DND-41 (cell line): ENCODE results near the gene STH.

ENCODE experiments used
- ATAC-seq: fragments of 200-7000 bp; cut with Tn5 transposase; 3 replicates; pipeline ENCODE4 v1.9.1; 2021; ENCODE audit warnings: low read depth; ENCODE audit not compliant: insufficient read depth
- DNase-seq: peaks from one replicate; pipeline ENCODE4 v3.0.0-alpha.2; 2020
- H2AFZ ChIP-seq: 2 replicates; pipeline ENCODE4 v1.6.0; 2012; ENCODE audit warnings: low read depth, low read length
- H3K27ac ChIP-seq: 2 replicates; pipeline ENCODE4 v1.5.1; 2012; ENCODE audit warnings: low read length, inconsistent platforms
- H3K27me3 ChIP-seq: fragments of 200-600 bp; sonication (generic); 2 replicates; pipeline ENCODE4 v1.6.0; 2012; ENCODE audit warnings: low read length, mild to moderate bottlenecking, inconsistent platforms; ENCODE audit not compliant: insufficient read depth, poor library complexity
- H3K36me3 ChIP-seq: 2 replicates; pipeline ENCODE4 v1.5.1; 2012; ENCODE audit warnings: low read length, inconsistent platforms; ENCODE audit not compliant: insufficient read depth
- H3K4me1 ChIP-seq: 2 replicates; pipeline ENCODE4 v1.5.1; 2012; ENCODE audit warnings: mild to moderate bottlenecking, low read length; ENCODE audit not compliant: insufficient read depth
- H3K4me2 ChIP-seq: 2 replicates; pipeline ENCODE4 v1.6.0; 2012; ENCODE audit warnings: mild to moderate bottlenecking, moderate library complexity, low read length, inconsistent platforms; ENCODE audit not compliant: insufficient read depth
- H3K4me3 ChIP-seq, 2 experiments: fragments of 200-600 bp in 1 of 2; shearing (Covaris generic) in 1 of 2; 2 replicates each; pipeline ENCODE4 v1.5.1; 2012 to 2016; ENCODE audit warnings: inconsistent platforms in 2 of 2, low read length in 2 of 2, mild to moderate bottlenecking in 2 of 2, low read depth in 1 of 2, moderate library complexity in 1 of 2
- H3K79me2 ChIP-seq: 2 replicates; pipeline ENCODE4 v1.6.0; 2012; ENCODE audit warnings: low read length, inconsistent platforms; ENCODE audit not compliant: insufficient read depth
- H3K9ac ChIP-seq: 2 replicates; pipeline ENCODE4 v1.6.0; 2012; ENCODE audit warnings: low read depth, mild to moderate bottlenecking, inconsistent platforms, low read length, moderate library complexity
- H3K9me3 ChIP-seq: 2 replicates; pipeline ENCODE4 v1.5.1; 2012; ENCODE audit warnings: low read length, moderate library complexity, mild to moderate bottlenecking, inconsistent platforms; ENCODE audit not compliant: insufficient read depth, severe bottlenecking
- H4K20me1 ChIP-seq: 2 replicates; pipeline ENCODE4 v1.6.0; 2012; ENCODE audit warnings: low read length; ENCODE audit not compliant: insufficient read depth
- EZH2 ChIP-seq: IDR thresholded peaks from 3 replicates; pipeline ENCODE4 v1.6.1; 2012; ENCODE audit warnings: borderline replicate concordance, low read depth, mild to moderate bottlenecking, moderate library complexity, low read length, inconsistent platforms; ENCODE audit not compliant: severe bottlenecking
- TF ChIP-seq, protein P1 (sequence below): IDR thresholded peaks from 2 replicates; pipeline ENCODE4 v1.5.1; 2012; ENCODE audit warnings: borderline replicate concordance, low read length, moderate library complexity, mild to moderate bottlenecking; ENCODE audit not compliant: poor library complexity, severe bottlenecking; ENCODE audit errors: extremely low read depth

The STH gene

DNA sequence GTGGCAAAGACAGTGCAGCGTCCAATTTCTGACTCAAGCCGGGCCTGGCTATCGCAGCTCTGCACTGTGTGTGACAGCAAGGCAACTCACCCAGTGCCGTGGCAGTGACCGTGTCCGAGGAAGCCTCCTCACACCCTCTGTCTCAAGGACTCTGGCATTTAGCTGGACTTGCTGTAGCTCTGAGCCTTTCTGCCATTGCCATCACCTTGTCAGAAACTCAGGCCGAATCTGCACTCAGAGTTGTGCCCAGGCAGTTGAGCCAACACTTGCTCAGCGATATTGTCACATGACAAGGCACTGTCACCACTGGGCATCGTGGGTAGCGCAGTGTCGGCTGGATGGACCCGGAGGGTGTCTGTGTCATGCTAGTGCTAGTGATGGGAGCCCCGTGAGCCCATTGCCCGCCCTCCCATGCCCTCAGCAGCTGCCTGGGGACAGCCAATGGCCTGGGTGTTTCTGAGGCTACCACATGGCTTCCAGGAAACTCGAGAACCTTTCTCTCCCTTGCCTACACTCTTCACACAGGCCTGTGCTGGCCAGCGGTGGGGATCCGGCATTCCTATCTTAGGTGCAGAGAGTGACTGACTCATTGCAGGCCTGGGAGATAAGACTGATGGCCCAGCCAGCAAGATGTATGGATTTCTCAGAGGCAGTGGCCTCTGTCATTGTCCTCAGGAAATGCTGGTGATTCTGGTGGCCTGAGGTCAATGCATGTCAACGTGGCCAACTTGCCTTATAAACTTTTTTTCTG lies 22.1 kb upstream of the STH start:
- Histone ChIP-seq H3K4me1 (no peaks in the 10 kb centered on the region), H2AFZ (no peak overlapping the region), H3K9ac (no peak overlapping the region), H4K20me1 (no peaks in the 10 kb centered on the region), H3K4me2 (no peak overlapping the region), H3K36me3 (no peaks in the 10 kb centered on the region), H3K27ac (no peak overlapping the region), H3K27me3 (peaks cover 4% of the 10 kb centered on the region), H3K79me2 (no peaks in the 10 kb centered on the region), H3K4me3 (no peak overlapping the region), H3K9me3 (no peaks in the 10 kb centered on the region)
- DNase-seq (no peak), ATAC-seq (no peak)
- TF ChIP-seq EZH2, result no peak
- TF ChIP-seq, protein P1, sequence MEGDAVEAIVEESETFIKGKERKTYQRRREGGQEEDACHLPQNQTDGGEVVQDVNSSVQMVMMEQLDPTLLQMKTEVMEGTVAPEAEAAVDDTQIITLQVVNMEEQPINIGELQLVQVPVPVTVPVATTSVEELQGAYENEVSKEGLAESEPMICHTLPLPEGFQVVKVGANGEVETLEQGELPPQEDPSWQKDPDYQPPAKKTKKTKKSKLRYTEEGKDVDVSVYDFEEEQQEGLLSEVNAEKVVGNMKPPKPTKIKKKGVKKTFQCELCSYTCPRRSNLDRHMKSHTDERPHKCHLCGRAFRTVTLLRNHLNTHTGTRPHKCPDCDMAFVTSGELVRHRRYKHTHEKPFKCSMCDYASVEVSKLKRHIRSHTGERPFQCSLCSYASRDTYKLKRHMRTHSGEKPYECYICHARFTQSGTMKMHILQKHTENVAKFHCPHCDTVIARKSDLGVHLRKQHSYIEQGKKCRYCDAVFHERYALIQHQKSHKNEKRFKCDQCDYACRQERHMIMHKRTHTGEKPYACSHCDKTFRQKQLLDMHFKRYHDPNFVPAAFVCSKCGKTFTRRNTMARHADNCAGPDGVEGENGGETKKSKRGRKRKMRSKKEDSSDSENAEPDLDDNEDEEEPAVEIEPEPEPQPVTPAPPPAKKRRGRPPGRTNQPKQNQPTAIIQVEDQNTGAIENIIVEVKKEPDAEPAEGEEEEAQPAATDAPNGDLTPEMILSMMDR, result no peak

DNA sequence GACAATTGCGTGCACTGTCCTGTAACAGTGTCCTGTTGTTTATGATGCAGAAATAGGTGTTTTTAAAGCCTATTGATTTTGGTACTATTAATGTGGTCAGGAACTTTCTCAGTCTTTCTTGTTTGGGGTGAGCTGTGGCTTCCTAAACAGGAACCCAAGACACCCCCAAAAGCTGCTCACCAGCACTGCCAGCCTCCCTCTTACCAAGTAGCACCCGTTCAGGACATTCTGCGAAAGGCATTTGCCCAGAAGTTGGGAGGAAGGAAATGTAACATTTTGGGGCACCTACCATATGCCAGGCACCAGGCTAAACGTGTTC lies 21.6 kb upstream of the STH start:
- Histone ChIP-seq H3K9ac (no peak overlapping the region), H4K20me1 (no peaks in the 10 kb centered on the region), H3K4me3 (no peak overlapping the region), H3K27ac (no peak overlapping the region), H3K27me3 (peaks cover 4% of the 10 kb centered on the region), H2AFZ (no peak overlapping the region), H3K36me3 (no peaks in the 10 kb centered on the region), H3K4me1 (no peaks in the 10 kb centered on the region), H3K79me2 (no peaks in the 10 kb centered on the region), H3K9me3 (no peaks in the 10 kb centered on the region), H3K4me2 (no peak overlapping the region)
- TF ChIP-seq EZH2, result no peak
- TF ChIP-seq, protein P1, result no peak
- no peak for ATAC-seq
- no peak for DNase-seq

DNA sequence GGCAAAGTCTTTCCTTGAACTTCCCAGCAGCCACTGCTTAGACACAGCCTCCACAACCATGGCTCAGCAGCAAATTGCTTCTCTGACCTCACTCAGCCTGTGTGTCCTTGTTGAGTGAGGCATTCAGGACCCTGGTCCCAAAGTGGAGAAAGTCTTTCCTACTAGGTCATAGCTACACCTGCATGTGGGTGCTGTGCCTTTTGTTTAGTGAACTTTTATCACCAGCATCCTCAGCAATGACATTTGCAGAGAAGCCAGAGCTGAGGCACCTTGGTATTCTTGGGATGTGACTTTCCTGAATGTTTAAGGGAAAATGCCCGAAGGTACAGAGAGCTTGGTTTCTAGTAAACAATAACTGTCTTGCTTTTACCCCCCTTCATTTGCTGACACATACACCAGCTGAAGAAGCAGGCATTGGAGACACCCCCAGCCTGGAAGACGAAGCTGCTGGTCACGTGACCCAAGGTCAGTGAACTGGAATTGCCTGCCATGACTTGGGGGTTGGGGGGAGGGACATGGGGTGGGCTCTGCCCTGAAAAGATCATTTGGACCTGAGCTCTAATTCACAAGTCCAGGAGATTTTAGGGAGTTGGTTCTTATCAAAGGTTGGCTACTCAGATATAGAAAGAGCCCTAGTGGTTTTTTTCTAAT lies 20.9 kb upstream of the STH start:
- TF ChIP-seq EZH2, result no peak
- TF ChIP-seq, protein P1, result no peak
- ATAC-seq (no peak), DNase-seq (no peak)
- H4K20me1 ChIP-seq, result no peaks in the 10 kb centered on the region
- H3K27me3 ChIP-seq, result peaks cover 4% of the 10 kb centered on the region
- H3K4me2 ChIP-seq, result no peak overlapping the region
- H3K4me1 ChIP-seq, result no peaks in the 10 kb centered on the region
- H3K79me2 ChIP-seq, result no peaks in the 10 kb centered on the region
- H3K27ac ChIP-seq, result no peak overlapping the region
- H3K36me3 ChIP-seq, result no peaks in the 10 kb centered on the region
- H3K4me3 ChIP-seq, result no peak overlapping the region
- no peak overlapping the region for H3K9ac ChIP-seq
- H2AFZ ChIP-seq, result no peak overlapping the region
- H3K9me3 ChIP-seq, result no peaks in the 10 kb centered on the region
